Upper lobe of left lung (tissue), 4 donors: ENCODE results near the gene TMEM245.

Source experiments
- CTCF ChIP-seq, 6 experiments: fragments of 450-650 bp in 4 of 6; fragments of 200-600 bp in 2 of 6; sonication (generic) in 2 of 6; IDR thresholded peaks; one replicate each; pipeline ENCODE4 v1.5.1; 2016 to 2019; ENCODE audit warnings: antibody characterized with exemption in 6 of 6
- POLR2A ChIP-seq, 4 donors: fragments of 450-650 bp; IDR thresholded peaks; one replicate each; pipeline ENCODE4 v1.5.1; 2016 to 2017; ENCODE audit warnings: antibody characterized with exemption in 4 of 4, mild to moderate bottlenecking in 2 of 4

- TF ChIP-seq CTCF (IDR thresholded peaks at IDR 0.05) (no peak), POLR2A (IDR thresholded peaks at IDR 0.05) (no peak)
These were observed 114.1 kb downstream of the TMEM245 start for GRCh38 chr9:109005678-109006077.
